ENCODE measurements around the gene HSPB3.
"Not testable (repeated sequence)": the region's sequence is repeated elsewhere in the genome, so short reads cannot be mapped to it uniquely, and the experiment has no call there.

HSPB3 gene

GRCh38 chr5:54457094-54457862, 1.8 kb downstream of the HSPB3 start:
- no peak for FAIRE-seq

- no peak for FAIRE-seq
Observed at GRCh38 chr5:54458221-54458620, 2.7 kb downstream of the HSPB3 start.

GRCh38 chr5:54460181-54460919, 4.9 kb downstream of the HSPB3 start:
- FAIRE-seq = no peak

- no peak for FAIRE-seq
Observed at GRCh38 chr5:54462281-54462680, 6.8 kb downstream of the HSPB3 start.

- FAIRE-seq = no peak
Observed at GRCh38 chr5:54463713-54464112, 8.2 kb downstream of the HSPB3 start.

GRCh38 chr5:54469622-54470021, 14.1 kb downstream of the HSPB3 start:
- FAIRE-seq = no peak

- FAIRE-seq = no peak
Observed at GRCh38 chr5:54470128-54470527, 14.6 kb downstream of the HSPB3 start.

GRCh38 chr5:54470677-54471076, 15.2 kb downstream of the HSPB3 start:
- FAIRE-seq = no peak

GRCh38 chr5:54471398-54471797, 15.9 kb downstream of the HSPB3 start:
- no peak for FAIRE-seq

- FAIRE-seq = no peak
Observed at GRCh38 chr5:54476682-54477081, 21.2 kb downstream of the HSPB3 start.

GRCh38 chr5:54477941-54478478, 22.5 kb downstream of the HSPB3 start:
- FAIRE-seq = no peak

GRCh38 chr5:54480296-54480695, 24.8 kb downstream of the HSPB3 start:
- FAIRE-seq = no peak

- FAIRE-seq = no peak
Observed at GRCh38 chr5:54484219-54484894, 28.9 kb downstream of the HSPB3 start.

- FAIRE-seq = not testable (repeated sequence)
Observed at GRCh38 chr5:54485659-54486058, 30.2 kb downstream of the HSPB3 start.

- FAIRE-seq = not testable (repeated sequence)
Observed at GRCh38 chr5:54489648-54489979, 34.1 kb downstream of the HSPB3 start.

GRCh38 chr5:54491326-54491725, 35.8 kb downstream of the HSPB3 start:
- FAIRE-seq = no peak

- no peak for FAIRE-seq
Observed at GRCh38 chr5:54492178-54492577, 36.7 kb downstream of the HSPB3 start.

GRCh38 chr5:54495027-54495426, 39.5 kb downstream of the HSPB3 start:
- no peak for FAIRE-seq
